SH-SY5Y (cell line): Measurements from ENCODE around the gene DLEU7.

Source experiments
- GATA2 ChIP-seq: IDR thresholded peaks from 2 replicates; pipeline ENCODE4 v1.6.1; 2011; ENCODE audit warnings: mild to moderate bottlenecking, low read depth, low read length
- GATA3 ChIP-seq: IDR thresholded peaks from 2 replicates; pipeline ENCODE4 v1.6.1; 2011; ENCODE audit warnings: low read depth, mild to moderate bottlenecking, low read length, moderate library complexity

DNA sequence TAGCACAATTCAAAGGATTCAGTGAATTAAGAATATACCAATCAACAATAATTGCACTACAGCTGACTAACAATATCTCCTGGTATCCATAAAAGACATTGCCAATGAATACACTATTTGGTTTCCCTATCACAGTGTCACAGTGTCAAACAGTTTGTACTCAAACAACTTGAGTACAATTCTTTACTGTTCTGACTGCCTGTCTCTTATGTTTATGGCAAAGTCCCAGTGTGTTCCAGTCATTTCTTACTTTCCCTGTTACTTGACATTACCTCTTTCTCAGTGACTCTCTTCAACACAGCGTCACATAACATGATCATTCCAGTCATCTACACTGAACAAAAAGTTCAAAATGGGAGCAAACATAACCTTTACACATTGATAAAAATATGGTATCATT, 44.9 kb upstream of the DLEU7 start:
- TF ChIP-seq GATA2 (no peak), GATA3 (no peak)
